PC-9 (cell line): ENCODE data around the gene IGSF21. TPM values are rescaled to one million over a fixed set of nuclear protein-coding genes. Genes with fewer than 3 reads are reported as not detected.

Source experiments
- BruUV-seq: library from RNA; stranded (reverse); fragments of 400-500 nt; replicated peaks from 2 replicates; lab custom pipeline; 2021; lab: Mats Ljungman, UMichigan
- CTCF ChIA-PET: fragments of 300-600 bp; sonication (Branson Sonifier 250); formaldehyde crosslinking; loops from one replicate; lab custom pipeline; 2022; ENCODE audit warnings: antibody characterized with exemption; lab: Charles Lee
- POLR2A ChIA-PET: fragments of 300-600 bp; sonication (Branson Sonifier 250); formaldehyde crosslinking; loops from one replicate; lab custom pipeline; 2022; ENCODE audit warnings: antibody characterized with exemption; ENCODE audit not compliant: unreplicated experiment; lab: Charles Lee
- DNase-seq, 2 experiments: peaks; one replicate each; pipeline versions ENCODE4 v3.0.0 to v3.0.0-alpha.2; 2015 to 2022; ENCODE audit warnings: mixed read lengths in 1 of 2
- H2AFZ ChIP-seq: fragments of 200-600 bp; sonication (generic); 2 replicates; pipeline ENCODE4 v1.8.1; 2017; ENCODE audit warnings: antibody characterized with exemption
- H3F3A ChIP-seq: fragments of 200-600 bp; sonication (generic); 2 replicates; pipeline ENCODE4 v1.8.1; 2017; ENCODE audit warnings: antibody characterized with exemption, mild to moderate bottlenecking, low read depth; ENCODE audit not compliant: insufficient read depth
- H3K27ac ChIP-seq: fragments of 200-600 bp; sonication (generic); 2 replicates; pipeline ENCODE4 v1.6.1; 2016; ENCODE audit warnings: mixed run types
- H3K27me3 ChIP-seq: fragments of 200-600 bp; sonication (generic); 2 replicates; pipeline ENCODE4 v1.6.1; 2016; ENCODE audit warnings: low read depth, mixed run types; ENCODE audit not compliant: insufficient read depth
- H3K36me3 ChIP-seq: fragments of 200-600 bp; sonication (generic); 2 replicates; pipeline ENCODE4 v1.6.1; 2016; ENCODE audit warnings: low read depth, mixed run types
- H3K4me1 ChIP-seq: fragments of 200-600 bp; sonication (generic); replicated peaks from 2 replicates; pipeline ENCODE4 v1.6.1; 2016; ENCODE audit warnings: mixed run types; ENCODE audit not compliant: insufficient read depth
- H3K4me2 ChIP-seq: fragments of 200-600 bp; sonication (generic); 2 replicates; pipeline ENCODE4 v1.6.1; 2017; ENCODE audit warnings: mixed run types
- H3K4me3 ChIP-seq: fragments of 200-600 bp; sonication (generic); 2 replicates; pipeline ENCODE4 v1.6.1; 2016; ENCODE audit warnings: mixed run types
- H3K79me2 ChIP-seq: fragments of 200-600 bp; sonication (generic); 2 replicates; pipeline ENCODE4 v1.6.1; 2017; ENCODE audit warnings: low read depth, mixed run types
- H3K9me2 ChIP-seq: fragments of 200-600 bp; sonication (generic); 2 replicates; pipeline ENCODE4 v1.8.1; 2017; ENCODE audit warnings: mild to moderate bottlenecking; ENCODE audit not compliant: insufficient read depth
- H3K9me3 ChIP-seq: fragments of 200-600 bp; sonication (generic); 2 replicates; pipeline ENCODE4 v1.8.1; 2016; ENCODE audit warnings: low read depth; ENCODE audit not compliant: insufficient read depth
- H4K20me1 ChIP-seq: fragments of 200-600 bp; sonication (generic); 2 replicates; pipeline ENCODE4 v1.8.1; 2017; ENCODE audit not compliant: insufficient read depth
- EZH2 ChIP-seq: fragments of 200-600 bp; sonication (generic); IDR thresholded peaks from 2 replicates; pipeline ENCODE4 v1.8.0; 2017; ENCODE audit warnings: antibody characterized with exemption, low read depth
- intact Hi-C: fragments of 100-400 bp; cut with micrococcal nuclease; formaldehyde crosslinking; loops from one replicate; pipeline ENCODE4 v1.10.0; 2022; ENCODE audit not compliant: unreplicated experiment
- total RNA-seq: library from RNA; stranded (reverse); gene quantifications from 2 replicates; pipeline ENCODE4 v1.2.3, GENCODE V29; 2021
- TF ChIP-seq, protein P1 (sequence below): fragments of 200-600 bp; sonication (generic); conservative IDR thresholded peaks from 2 replicates; pipeline ENCODE4 v1.6.1; 2017; ENCODE audit warnings: mixed run types, antibody characterized with exemption, mild to moderate bottlenecking, moderate library complexity

IGSF21 gene
- total RNA-seq, 1 experiment from 2014 or later, result not detected

DNA sequence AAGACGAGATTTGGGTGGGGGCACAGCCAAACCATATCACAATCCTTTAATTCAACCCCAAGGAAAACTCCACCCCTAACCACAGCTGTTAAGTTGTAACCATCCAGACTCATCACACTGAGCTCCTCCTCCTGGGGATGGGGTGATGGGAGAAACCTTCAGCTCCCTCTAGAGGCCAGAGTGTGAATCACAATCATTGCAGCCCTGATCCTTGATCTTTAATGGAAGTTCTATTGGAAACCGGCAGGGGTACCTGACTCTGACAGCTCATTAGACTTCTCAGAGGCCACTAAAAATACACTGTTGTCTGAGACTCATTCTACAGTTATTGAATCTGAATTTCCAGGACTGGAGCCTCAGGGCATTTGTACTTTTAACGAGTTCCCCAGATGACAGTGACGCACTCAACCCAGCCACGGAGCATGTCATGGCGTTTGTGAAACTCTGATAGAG, 127.2 kb downstream of the IGSF21 start:
- Histone ChIP-seq H3F3A (no peaks in the 10 kb centered on the region), H3K27ac (no peak overlapping the region), H2AFZ (no peak overlapping the region), H3K9me3 (no peaks in the 10 kb centered on the region), H3K4me1 (no peaks in the 10 kb centered on the region), H3K9me2 (no peaks in the 10 kb centered on the region), H4K20me1 (no peaks in the 10 kb centered on the region), H3K27me3 (peaks cover 16% of the 10 kb centered on the region; the same call in 1 of the 2 replicates), H3K4me2 (no peak overlapping the region), H3K79me2 (no peaks in the 10 kb centered on the region), H3K4me3 (no peak overlapping the region), H3K36me3 (no peaks in the 10 kb centered on the region)
- DNase-seq, result peak in 1 of 2 experiments; percentile 6
- ChIA-PET CTCF (no interaction called here), POLR2A (interaction anchor here (0.5 kb wide), 1 partner anchor 1910 kb away, joined by 4 read pairs; no protein-coding TSS in a partner anchor)
- no peak for TF ChIP-seq EZH2
- TF ChIP-seq, protein P1, sequence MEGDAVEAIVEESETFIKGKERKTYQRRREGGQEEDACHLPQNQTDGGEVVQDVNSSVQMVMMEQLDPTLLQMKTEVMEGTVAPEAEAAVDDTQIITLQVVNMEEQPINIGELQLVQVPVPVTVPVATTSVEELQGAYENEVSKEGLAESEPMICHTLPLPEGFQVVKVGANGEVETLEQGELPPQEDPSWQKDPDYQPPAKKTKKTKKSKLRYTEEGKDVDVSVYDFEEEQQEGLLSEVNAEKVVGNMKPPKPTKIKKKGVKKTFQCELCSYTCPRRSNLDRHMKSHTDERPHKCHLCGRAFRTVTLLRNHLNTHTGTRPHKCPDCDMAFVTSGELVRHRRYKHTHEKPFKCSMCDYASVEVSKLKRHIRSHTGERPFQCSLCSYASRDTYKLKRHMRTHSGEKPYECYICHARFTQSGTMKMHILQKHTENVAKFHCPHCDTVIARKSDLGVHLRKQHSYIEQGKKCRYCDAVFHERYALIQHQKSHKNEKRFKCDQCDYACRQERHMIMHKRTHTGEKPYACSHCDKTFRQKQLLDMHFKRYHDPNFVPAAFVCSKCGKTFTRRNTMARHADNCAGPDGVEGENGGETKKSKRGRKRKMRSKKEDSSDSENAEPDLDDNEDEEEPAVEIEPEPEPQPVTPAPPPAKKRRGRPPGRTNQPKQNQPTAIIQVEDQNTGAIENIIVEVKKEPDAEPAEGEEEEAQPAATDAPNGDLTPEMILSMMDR, result peak; percentile 74
- intact Hi-C loops, result no loop called here
- BruUV-seq, result no TSS peak

DNA sequence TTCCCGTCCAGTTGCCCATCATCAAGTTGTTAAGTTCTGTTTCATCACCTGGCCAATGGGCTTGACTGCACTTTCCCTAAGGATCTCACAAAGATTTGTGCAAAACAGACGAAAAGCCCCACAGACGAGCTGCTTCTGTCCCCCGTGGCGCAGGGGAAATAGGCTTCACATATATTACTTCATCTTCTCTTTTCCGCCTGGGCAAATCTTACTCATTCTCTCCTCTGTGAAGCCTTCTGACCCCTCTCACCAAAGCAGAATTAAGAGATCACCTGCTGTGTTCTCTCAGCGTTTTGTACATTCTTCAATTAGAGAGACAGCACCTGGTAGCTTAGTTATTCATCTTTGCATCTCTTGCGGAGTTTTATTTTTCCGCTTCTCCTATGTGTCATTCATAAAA, 129.8 kb downstream of the IGSF21 start:
- CTCF ChIA-PET, result interaction anchor here (0.7 kb wide), 1 partner anchor 60 kb away, joined by 3 read pairs; no protein-coding TSS in a partner anchor
- H3K9me2 ChIP-seq, result no peaks in the 10 kb centered on the region
- intact Hi-C loops, result no loop called here

DNA sequence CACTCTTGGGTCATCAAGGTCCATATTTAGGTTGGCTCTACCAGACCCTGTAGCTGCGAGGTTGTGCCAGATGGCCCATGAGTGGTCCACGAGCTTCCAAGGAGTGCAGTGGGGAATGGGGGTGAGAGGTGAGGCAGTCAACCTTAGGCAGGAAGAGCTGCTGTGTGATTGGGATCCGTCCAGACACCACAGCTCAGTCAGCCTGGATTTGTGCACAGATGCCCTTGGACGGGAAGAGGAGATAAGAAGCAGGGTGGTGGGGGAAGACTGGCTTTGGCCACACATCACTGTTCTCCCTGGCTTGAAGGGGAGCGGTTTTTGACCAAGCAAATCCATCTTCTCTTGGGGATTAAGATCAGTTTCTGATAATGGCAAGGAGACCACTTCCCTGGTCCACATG, 130.6 kb downstream of the IGSF21 start:
- Histone ChIP-seq H3K9me3 (no peaks in the 10 kb centered on the region), H3K27me3 (peaks cover 27% of the 10 kb centered on the region)
- no TSS peak for BruUV-seq

More for the DNA sequence above, 129.8 kb downstream of the IGSF21 start:
- Histone ChIP-seq H3K36me3 (no peaks in the 10 kb centered on the region), H3K27me3 (peaks cover 22% of the 10 kb centered on the region), H2AFZ (no peak overlapping the region), H3K4me2 (no peak overlapping the region), H3K79me2 (no peaks in the 10 kb centered on the region), H3K4me3 (no peak overlapping the region), H4K20me1 (no peaks in the 10 kb centered on the region), H3K9me3 (no peaks in the 10 kb centered on the region), H3K4me1 (no peaks in the 10 kb centered on the region), H3F3A (no peaks in the 10 kb centered on the region), H3K27ac (no peak overlapping the region)
- no TSS peak for BruUV-seq
- TF ChIP-seq, protein P1, result no peak
- no peak for TF ChIP-seq EZH2
- DNase-seq, result no peak
- POLR2A ChIA-PET, result no interaction called here

More for the DNA sequence above, 130.6 kb downstream of the IGSF21 start:
- Histone ChIP-seq H3K36me3 (no peaks in the 10 kb centered on the region), H3K4me1 (no peaks in the 10 kb centered on the region), H3K9me2 (no peaks in the 10 kb centered on the region), H3K4me2 (no peak overlapping the region), H3K27ac (no peak overlapping the region), H3K79me2 (no peaks in the 10 kb centered on the region), H3F3A (no peaks in the 10 kb centered on the region), H3K4me3 (no peak overlapping the region), H4K20me1 (no peaks in the 10 kb centered on the region), H2AFZ (no peak overlapping the region)
- no peak for DNase-seq
- CTCF ChIA-PET, result no interaction called here
- intact Hi-C loops, result no loop called here
- POLR2A ChIA-PET, result no interaction called here
- TF ChIP-seq, protein P1, result no peak
- no peak for TF ChIP-seq EZH2
